HG03378 (cell line): ENCODE data around the gene NFIC.
"Not testable (repeated sequence)": the region's sequence is repeated elsewhere in the genome, so short reads cannot be mapped to it uniquely, and the experiment has no call there.

Experiments
- ATAC-seq: cut with Tn5 transposase; IDR thresholded peaks from one replicate; pipeline ENCODE4 v1.9.1; 2021; ENCODE audit warnings: mild to moderate bottlenecking, moderate library complexity; ENCODE audit not compliant: unreplicated experiment

Gene NFIC

GRCh38 chr19:3396881-3397265, 30.5 kb downstream of the NFIC start:
- no peak for ATAC-seq

GRCh38 chr19:3397266-3398022, 31.1 kb downstream of the NFIC start:
- ATAC-seq = no peak

GRCh38 chr19:3398114-3398899, 31.9 kb downstream of the NFIC start:
- no peak for ATAC-seq

GRCh38 chr19:3398900-3399278, 32.5 kb downstream of the NFIC start:
- ATAC-seq = no peak

- ATAC-seq = not testable (repeated sequence)
Measured at GRCh38 chr19:3399311-3399710, 32.9 kb downstream of the NFIC start.

GRCh38 chr19:3401004-3401768, 34.8 kb downstream of the NFIC start:
- ATAC-seq = no peak

GRCh38 chr19:3402631-3403443, 36.5 kb downstream of the NFIC start:
- ATAC-seq = no peak

GRCh38 chr19:3403489-3404323, 37.3 kb downstream of the NFIC start:
- no peak for ATAC-seq

- no peak for ATAC-seq
Measured at GRCh38 chr19:3404324-3405260, 38.2 kb downstream of the NFIC start.

- no peak for ATAC-seq
Measured at GRCh38 chr19:3405261-3405653, 38.9 kb downstream of the NFIC start.

GRCh38 chr19:3406571-3407111, 40.3 kb downstream of the NFIC start:
- ATAC-seq = no peak

- ATAC-seq = no peak
Measured at GRCh38 chr19:3407556-3408516, 41.5 kb downstream of the NFIC start.

GRCh38 chr19:3408996-3409345, 42.6 kb downstream of the NFIC start:
- no peak for ATAC-seq

- ATAC-seq = no peak
Measured at GRCh38 chr19:3409346-3410064, 43.1 kb downstream of the NFIC start.

GRCh38 chr19:3411636-3412035, 45.3 kb downstream of the NFIC start:
- no peak for ATAC-seq

- no peak for ATAC-seq
Measured at GRCh38 chr19:3412066-3412465, 45.7 kb downstream of the NFIC start.

- no peak for ATAC-seq
Measured at GRCh38 chr19:3413796-3414327, 47.5 kb downstream of the NFIC start.
